IPS DF 4.7 (cell line): ENCODE results near the gene EXOC4.

Experiments used
- DNase-seq: peaks from one replicate; pipeline ENCODE4 v3.0.0-alpha.2; 2013; ENCODE audit warnings: low spot score; ENCODE audit errors: extremely low read depth

Gene EXOC4

GRCh38 chr7:133534816-133535215 lies 281.9 kb downstream of the EXOC4 start:
- no peak for DNase-seq

DNA sequence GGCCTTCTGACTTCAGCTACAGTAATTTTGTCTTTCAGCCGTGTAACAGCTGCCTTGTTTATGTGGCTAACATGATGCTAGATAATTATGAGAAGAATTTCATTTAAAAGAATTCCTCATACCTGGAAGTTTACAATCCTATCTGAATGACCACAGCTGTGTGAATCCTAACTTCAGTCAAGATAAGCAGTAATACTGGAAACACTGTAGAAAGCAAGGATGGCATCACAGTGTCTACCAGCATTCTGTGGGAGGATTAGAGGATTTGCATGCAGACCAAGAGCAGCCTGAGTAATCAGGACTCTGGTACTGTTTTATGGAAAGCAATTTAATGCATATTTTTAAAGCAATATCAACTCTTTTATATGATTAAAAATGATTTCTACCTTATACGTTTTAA lies 282.4 kb downstream of the EXOC4 start:
- DNase-seq: no peak

DNA sequence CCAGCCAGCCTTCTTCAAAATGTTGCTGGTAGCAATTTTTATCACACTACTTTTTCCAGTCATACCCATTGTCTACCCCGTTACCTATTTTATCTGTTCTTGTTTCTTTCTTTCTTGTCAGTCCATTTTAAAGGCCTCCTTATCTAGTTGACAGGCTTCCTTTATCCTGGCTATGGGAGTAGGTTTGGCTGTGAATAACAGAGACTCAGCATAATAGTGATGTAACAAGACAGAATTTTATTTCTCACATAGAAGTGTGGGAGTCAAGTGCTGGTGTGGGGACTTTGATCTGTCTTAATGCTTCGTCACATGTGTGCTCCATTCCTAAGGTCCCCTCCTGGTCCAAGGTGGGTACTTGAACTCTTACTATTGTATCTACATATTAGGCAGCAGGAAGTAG lies 283.6 kb downstream of the EXOC4 start:
- DNase-seq: no peak

DNA sequence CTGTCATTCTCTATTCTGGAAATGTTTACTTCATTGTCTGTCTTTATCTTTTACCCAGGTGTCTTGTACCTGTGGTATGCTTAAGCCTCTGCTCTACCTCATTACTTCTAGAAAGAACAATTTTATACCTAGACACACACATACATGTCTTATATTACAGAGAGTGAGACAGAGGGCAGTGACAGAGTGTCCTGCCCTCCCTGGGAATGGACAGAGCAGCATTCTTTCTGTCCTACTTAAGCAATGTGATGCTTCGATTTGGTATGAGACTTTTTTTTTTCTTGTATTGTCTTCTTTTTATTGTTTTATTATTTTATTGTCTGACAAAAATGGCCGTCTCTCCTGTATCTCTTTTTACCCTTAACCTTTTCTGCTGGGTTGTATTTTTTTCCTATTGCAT lies 286.1 kb downstream of the EXOC4 start:
- DNase-seq: no peak

- DNase-seq: no peak
Observed at GRCh38 chr7:133540096-133540860, 287.4 kb downstream of the EXOC4 start.

- no peak for DNase-seq
Observed at GRCh38 chr7:133542209-133542780, 289.4 kb downstream of the EXOC4 start.

GRCh38 chr7:133543657-133544056 lies 290.8 kb downstream of the EXOC4 start:
- no peak for DNase-seq

DNA sequence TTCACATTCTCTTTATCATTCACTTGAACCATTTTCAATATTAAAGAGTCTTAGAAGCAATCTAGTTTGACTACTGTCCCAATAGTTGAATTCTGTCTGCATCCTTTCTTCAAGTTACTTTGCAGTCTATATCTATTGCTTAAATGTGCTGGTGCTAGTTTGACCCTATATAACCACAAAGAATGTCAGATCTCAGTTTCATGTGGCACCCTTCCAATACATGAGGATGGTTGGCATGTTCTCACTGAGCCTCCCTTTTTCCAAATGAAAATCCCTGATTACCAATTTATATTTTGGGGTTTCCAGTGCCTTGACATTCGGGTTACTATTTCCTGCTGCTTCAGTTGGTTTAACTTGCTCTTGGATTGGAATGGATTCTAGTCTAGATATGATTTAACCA lies 292.7 kb downstream of the EXOC4 start:
- DNase-seq: no peak

- no peak for DNase-seq
Observed at GRCh38 chr7:133547981-133548380, 295.1 kb downstream of the EXOC4 start.

DNA sequence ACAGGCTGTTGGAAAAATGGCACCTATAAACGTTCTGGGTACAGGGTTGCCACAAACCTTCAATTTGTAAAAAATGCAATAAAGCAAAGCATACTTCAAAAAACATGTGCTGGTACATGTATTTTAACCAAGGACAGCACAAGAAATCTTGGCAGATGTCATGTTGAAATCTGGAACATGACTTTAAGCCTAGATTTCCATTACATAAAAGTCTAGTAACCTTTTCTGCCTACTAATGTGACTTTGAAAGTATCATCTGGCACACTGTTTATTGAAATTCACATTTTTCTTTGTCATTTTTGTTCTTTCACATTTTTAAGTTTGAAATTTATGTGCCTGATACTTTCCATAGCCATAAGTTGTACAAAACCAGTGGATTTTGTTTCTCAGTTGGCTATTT lies 296.8 kb downstream of the EXOC4 start:
- DNase-seq: no peak

GRCh38 chr7:133550145-133550544 lies 297.3 kb downstream of the EXOC4 start:
- DNase-seq: no peak

GRCh38 chr7:133550811-133551210 lies 297.9 kb downstream of the EXOC4 start:
- no peak for DNase-seq

- DNase-seq: no peak
Observed at GRCh38 chr7:133551466-133551865, 298.6 kb downstream of the EXOC4 start.

DNA sequence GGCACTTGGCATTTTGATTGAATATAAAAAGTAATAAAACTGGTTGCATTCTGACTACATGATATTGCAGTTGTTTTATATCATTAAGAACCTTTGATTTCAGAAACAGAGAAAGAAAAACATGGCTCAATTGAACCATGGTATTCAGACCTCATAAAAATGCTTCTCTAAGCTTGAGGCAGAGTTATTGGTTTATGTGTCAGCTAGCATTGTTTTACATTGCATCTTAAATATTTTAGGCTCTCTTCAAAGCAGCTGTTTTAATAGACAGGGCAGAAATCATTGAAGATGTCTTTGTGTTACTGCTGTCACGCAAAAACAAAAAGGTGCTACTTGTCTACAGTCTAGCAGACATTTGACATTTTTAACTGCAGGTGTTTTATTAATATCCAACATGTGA lies 299.2 kb downstream of the EXOC4 start:
- DNase-seq: no peak

GRCh38 chr7:133554330-133554729 lies 301.5 kb downstream of the EXOC4 start:
- no peak for DNase-seq

- no peak for DNase-seq
Observed at GRCh38 chr7:133556048-133556447, 303.2 kb downstream of the EXOC4 start.

- DNase-seq: no peak
Observed at GRCh38 chr7:133556553-133556952, 303.7 kb downstream of the EXOC4 start.

DNA sequence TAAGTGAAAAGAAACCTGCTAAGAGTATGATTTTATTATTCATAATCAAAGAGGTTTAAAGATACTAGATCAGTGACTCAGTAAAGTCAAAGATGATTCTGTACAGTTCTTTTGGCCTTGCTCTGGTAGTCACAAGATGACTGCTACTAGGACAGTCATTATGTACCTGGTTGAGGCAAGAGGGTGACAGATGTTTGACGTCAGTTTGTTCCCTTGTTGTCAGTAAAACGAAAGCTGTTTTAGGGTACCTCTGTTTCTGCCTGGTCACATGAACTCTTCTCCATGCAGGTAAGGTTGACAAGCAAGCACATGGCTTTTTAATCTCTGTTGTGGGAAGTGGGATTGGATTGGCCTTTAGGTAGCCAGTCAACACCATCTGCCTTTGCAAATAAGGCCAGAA lies 308.0 kb downstream of the EXOC4 start:
- DNase-seq: no peak

GRCh38 chr7:133561396-133561795 lies 308.5 kb downstream of the EXOC4 start:
- no peak for DNase-seq

DNA sequence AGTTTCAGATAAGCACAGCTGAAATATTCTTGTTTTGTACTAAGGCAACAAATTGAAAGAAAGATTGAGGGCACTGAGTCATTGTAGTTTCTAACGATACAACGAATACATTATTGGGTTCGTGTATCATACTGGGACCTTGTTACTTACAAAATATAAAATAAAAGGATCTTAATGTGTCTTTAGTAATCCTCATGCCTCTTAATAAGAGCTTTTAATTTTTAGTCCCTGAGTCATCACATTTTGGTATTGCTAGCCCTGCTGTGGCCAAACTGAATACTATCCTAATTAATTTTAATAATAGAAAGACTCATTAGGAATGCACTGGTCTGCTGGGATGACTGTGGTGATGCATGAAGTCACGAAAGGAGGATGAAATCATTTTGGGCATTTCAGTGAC lies 309.7 kb downstream of the EXOC4 start:
- no peak for DNase-seq

DNA sequence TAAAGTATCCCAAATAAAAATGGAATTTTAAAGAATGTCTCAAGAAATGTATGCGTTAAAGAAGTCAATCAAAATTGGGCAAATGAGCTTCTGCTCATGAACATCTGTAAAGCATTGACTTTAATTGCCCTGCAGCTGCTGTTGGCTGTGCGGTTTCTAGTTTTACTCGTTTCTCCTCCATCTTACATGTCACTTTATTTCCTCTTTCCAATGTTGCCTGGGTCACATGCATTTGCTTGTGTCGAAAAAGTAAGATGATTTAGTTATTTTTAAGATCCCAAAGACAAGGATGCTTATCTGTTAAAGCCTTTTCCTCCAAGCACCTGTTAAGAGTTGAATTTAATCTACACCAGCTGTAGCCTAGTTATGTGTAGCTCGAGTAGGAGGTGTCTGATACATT lies 310.4 kb downstream of the EXOC4 start:
- DNase-seq: no peak

DNA sequence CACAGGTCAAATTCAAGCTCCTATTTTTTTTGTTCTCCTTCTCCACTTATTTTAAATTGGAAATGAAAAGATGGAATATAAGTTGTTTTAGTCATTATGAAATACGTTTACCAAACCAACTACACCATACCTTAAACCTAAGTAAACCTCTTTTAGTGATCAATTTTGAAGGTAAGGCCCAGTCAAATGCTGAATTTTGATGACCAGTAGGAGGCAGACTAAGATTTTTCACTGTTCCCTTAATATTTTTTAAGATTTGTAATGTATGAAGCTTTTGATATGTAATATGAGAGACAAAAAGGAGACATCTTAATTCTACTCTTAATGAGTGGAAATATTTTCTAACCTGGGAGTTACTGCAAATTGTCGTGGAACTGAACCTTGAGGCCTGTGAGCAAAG lies 311.6 kb downstream of the EXOC4 start:
- no peak for DNase-seq

DNA sequence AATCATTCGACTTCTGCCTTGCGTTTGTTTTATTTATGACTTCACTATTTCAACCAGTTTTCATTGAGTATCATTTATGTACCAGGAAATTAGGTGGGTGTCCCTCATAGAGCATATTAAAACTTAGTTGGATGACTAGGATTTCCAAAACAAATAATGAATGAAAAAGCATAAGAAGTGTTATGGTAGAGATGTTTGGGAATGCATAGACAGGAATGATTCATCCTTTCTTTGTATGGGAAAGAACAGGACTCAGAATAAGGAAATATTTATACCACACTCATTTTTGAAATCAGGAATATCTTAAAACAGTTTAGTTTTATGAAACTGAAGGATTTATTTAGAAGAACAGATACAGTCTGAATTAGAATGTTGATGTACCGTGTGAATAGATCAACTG lies 315.7 kb downstream of the EXOC4 start:
- no peak for DNase-seq
